Measurements from ENCODE around the gene PEAR1.
"Not testable (repeated sequence)": the region's sequence is repeated elsewhere in the genome, so short reads cannot be mapped to it uniquely, and the experiment has no call there.

Gene PEAR1

GRCh38 chr1:156924478-156925153 is 31.1 kb downstream of the PEAR1 start:
- Histone ChIP-seq H3K4me2 (ENCODE audit: low read depth, low read length, poor library complexity, severe bottlenecking) (no peak overlapping the region), H3K4me3 (ENCODE audit: insufficient read depth, low read length, poor library complexity, severe bottlenecking) (no peak overlapping the region), H3K79me2 (ENCODE audit: insufficient read depth, low read length) (no peaks in the 10 kb centered on the region), H3K9me2 (replicated peaks; ENCODE audit: insufficient read depth, low read length) (no peaks in the 10 kb centered on the region), H4K20me1 (ENCODE audit: low read depth, low read length) (no peaks in the 10 kb centered on the region), H3K36me3 (ENCODE audit: low read length) (no peaks in the 10 kb centered on the region), H3K27ac (ENCODE audit: low read depth, low read length) (no peak overlapping the region), H2AFZ (ENCODE audit: low read depth, low read length, severe bottlenecking) (no peak overlapping the region), H3K27me3 (ENCODE audit: low read length) (no peaks in the 10 kb centered on the region), H3K9ac (ENCODE audit: low read length) (no peak overlapping the region), H3K9me3 (ENCODE audit: insufficient read depth, low read length) (no peaks in the 10 kb centered on the region), H3F3A (ENCODE audit: insufficient read depth) (no peaks in the 10 kb centered on the region)
- no peak for TF ChIP-seq EZH2phosphoT487 (conservative IDR thresholded peaks at IDR 0.05; ENCODE audit: low read length)
- TF ChIP-seq, protein P1, sequence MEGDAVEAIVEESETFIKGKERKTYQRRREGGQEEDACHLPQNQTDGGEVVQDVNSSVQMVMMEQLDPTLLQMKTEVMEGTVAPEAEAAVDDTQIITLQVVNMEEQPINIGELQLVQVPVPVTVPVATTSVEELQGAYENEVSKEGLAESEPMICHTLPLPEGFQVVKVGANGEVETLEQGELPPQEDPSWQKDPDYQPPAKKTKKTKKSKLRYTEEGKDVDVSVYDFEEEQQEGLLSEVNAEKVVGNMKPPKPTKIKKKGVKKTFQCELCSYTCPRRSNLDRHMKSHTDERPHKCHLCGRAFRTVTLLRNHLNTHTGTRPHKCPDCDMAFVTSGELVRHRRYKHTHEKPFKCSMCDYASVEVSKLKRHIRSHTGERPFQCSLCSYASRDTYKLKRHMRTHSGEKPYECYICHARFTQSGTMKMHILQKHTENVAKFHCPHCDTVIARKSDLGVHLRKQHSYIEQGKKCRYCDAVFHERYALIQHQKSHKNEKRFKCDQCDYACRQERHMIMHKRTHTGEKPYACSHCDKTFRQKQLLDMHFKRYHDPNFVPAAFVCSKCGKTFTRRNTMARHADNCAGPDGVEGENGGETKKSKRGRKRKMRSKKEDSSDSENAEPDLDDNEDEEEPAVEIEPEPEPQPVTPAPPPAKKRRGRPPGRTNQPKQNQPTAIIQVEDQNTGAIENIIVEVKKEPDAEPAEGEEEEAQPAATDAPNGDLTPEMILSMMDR (IDR thresholded peaks at IDR 0.05; ENCODE audit: insufficient read depth, low read length, poor library complexity, severe bottlenecking): no peak

- Histone ChIP-seq H3K27ac (ENCODE audit: low read depth, low read length) (no peak overlapping the region), H3K27me3 (ENCODE audit: low read length) (no peaks in the 10 kb centered on the region), H3K79me2 (ENCODE audit: insufficient read depth, low read length) (no peaks in the 10 kb centered on the region), H4K20me1 (ENCODE audit: low read depth, low read length) (no peaks in the 10 kb centered on the region), H3K4me2 (ENCODE audit: low read depth, low read length, poor library complexity, severe bottlenecking) (no peak overlapping the region), H3F3A (ENCODE audit: insufficient read depth) (no peaks in the 10 kb centered on the region), H2AFZ (ENCODE audit: low read depth, low read length, severe bottlenecking) (no peak overlapping the region), H3K9me3 (ENCODE audit: insufficient read depth, low read length) (no peaks in the 10 kb centered on the region), H3K4me3 (ENCODE audit: insufficient read depth, low read length, poor library complexity, severe bottlenecking) (no peak overlapping the region), H3K9ac (ENCODE audit: low read length) (no peak overlapping the region), H3K36me3 (ENCODE audit: low read length) (no peaks in the 10 kb centered on the region), H3K9me2 (replicated peaks; ENCODE audit: insufficient read depth, low read length) (no peaks in the 10 kb centered on the region)
- TF ChIP-seq, protein P1 (IDR thresholded peaks at IDR 0.05; ENCODE audit: insufficient read depth, low read length, poor library complexity, severe bottlenecking): no peak
- no peak for TF ChIP-seq EZH2phosphoT487 (conservative IDR thresholded peaks at IDR 0.05; ENCODE audit: low read length)
These were observed 31.9 kb downstream of the PEAR1 start for GRCh38 chr1:156925154-156926010.

GRCh38 chr1:156926175-156926574 is 32.7 kb downstream of the PEAR1 start:
- Histone ChIP-seq H3K4me3 (ENCODE audit: insufficient read depth, low read length, poor library complexity, severe bottlenecking) (no peak overlapping the region), H2AFZ (ENCODE audit: low read depth, low read length, severe bottlenecking) (no peak overlapping the region), H3K27me3 (ENCODE audit: low read length) (no peaks in the 10 kb centered on the region), H4K20me1 (ENCODE audit: low read depth, low read length) (no peaks in the 10 kb centered on the region), H3F3A (ENCODE audit: insufficient read depth) (no peaks in the 10 kb centered on the region), H3K36me3 (ENCODE audit: low read length) (no peaks in the 10 kb centered on the region), H3K27ac (ENCODE audit: low read depth, low read length) (no peak overlapping the region), H3K4me2 (ENCODE audit: low read depth, low read length, poor library complexity, severe bottlenecking) (no peak overlapping the region), H3K9me3 (ENCODE audit: insufficient read depth, low read length) (no peaks in the 10 kb centered on the region), H3K79me2 (ENCODE audit: insufficient read depth, low read length) (no peaks in the 10 kb centered on the region), H3K9ac (ENCODE audit: low read length) (no peak overlapping the region), H3K9me2 (replicated peaks; ENCODE audit: insufficient read depth, low read length) (no peaks in the 10 kb centered on the region)
- TF ChIP-seq EZH2phosphoT487 (conservative IDR thresholded peaks at IDR 0.05; ENCODE audit: low read length): no peak
- TF ChIP-seq, protein P1 (IDR thresholded peaks at IDR 0.05; ENCODE audit: insufficient read depth, low read length, poor library complexity, severe bottlenecking): no peak

DNA sequence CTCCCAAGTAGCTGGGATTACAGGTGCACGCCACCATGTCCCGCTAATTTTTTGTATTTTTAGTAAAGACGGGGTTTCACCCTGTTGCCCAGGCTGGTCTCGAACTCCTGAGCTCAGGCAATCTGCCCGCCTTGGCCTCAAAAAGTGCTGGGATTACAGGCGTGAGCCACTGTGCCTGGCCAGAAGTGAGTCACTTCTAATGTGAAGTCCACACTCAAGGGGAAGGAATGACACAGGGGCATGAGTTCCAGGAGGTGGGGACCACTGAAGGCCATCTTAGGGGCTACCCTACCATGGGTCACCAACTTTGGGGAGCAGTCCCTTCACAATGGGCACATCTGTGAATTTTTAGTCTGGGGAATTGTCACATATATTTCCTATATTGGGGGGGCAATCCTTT is 33.2 kb downstream of the PEAR1 start:
- not testable (repeated sequence) for H3K4me2 ChIP-seq (ENCODE audit: low read depth, low read length, poor library complexity, severe bottlenecking); H3K27me3 ChIP-seq (ENCODE audit: low read length); H3K79me2 ChIP-seq (ENCODE audit: insufficient read depth, low read length); H3F3A ChIP-seq (ENCODE audit: insufficient read depth); H3K9me2 ChIP-seq (replicated peaks; ENCODE audit: insufficient read depth, low read length); H3K9me3 ChIP-seq (ENCODE audit: insufficient read depth, low read length); H3K27ac ChIP-seq (ENCODE audit: low read depth, low read length); H3K4me3 ChIP-seq (ENCODE audit: insufficient read depth, low read length, poor library complexity, severe bottlenecking); H2AFZ ChIP-seq (ENCODE audit: low read depth, low read length, severe bottlenecking); H4K20me1 ChIP-seq (ENCODE audit: low read depth, low read length); H3K36me3 ChIP-seq (ENCODE audit: low read length); H3K9ac ChIP-seq (ENCODE audit: low read length)

Data from SU-DHL-6 (cell line).